H1 (cell line): Measurements from ENCODE around the gene MAGI2. TPM values are rescaled to one million over a fixed set of nuclear protein-coding genes. Genes with fewer than 3 reads are reported as not detected.

Source experiments
- CTCF ChIA-PET: fragments of 300-600 bp; sonication (Branson Sonifier 250); formaldehyde crosslinking; loops from one replicate; lab custom pipeline; 2021; ENCODE audit not compliant: partially characterized antibody; lab: Charles Lee
- POLR2A ChIA-PET: fragments of 300-600 bp; sonication (Branson Sonifier 250); formaldehyde crosslinking; loops from one replicate; lab custom pipeline; 2021; ENCODE audit warnings: inconsistent platforms; ENCODE audit not compliant: partially characterized antibody; lab: Charles Lee
- DNase-seq, 2 experiments: peaks; one replicate each; pipeline versions ENCODE4 v3.0.0 to v3.0.0-alpha.2; 2010 to 2022; ENCODE audit warnings: low spot score in 2 of 2, low read depth in 1 of 2, mixed read lengths in 1 of 2
- FAIRE-seq: peaks from 2 replicates; lab custom pipeline; 2011; peaks lifted over from hg19 to GRCh38; lab: Jason Lieb, UNC
- H2AFZ ChIP-seq: 2 replicates; pipeline ENCODE4 v1.8.1; 2012; ENCODE audit warnings: low read length, inconsistent platforms
- H2AK5ac ChIP-seq: 2 replicates; pipeline ENCODE4 v1.6.1; 2013; ENCODE audit warnings: low read depth, low read length
- H2BK120ac ChIP-seq: replicated peaks from 2 replicates; pipeline ENCODE3; 2013; ENCODE audit warnings: low read depth, low read length, inconsistent platforms
- H2BK12ac ChIP-seq: 2 replicates; pipeline ENCODE4 v1.6.1; 2013; ENCODE audit warnings: low read depth, low read length
- H2BK15ac ChIP-seq: 2 replicates; pipeline ENCODE4 v1.6.1; 2013; ENCODE audit warnings: low read length
- H2BK20ac ChIP-seq: 2 replicates; pipeline ENCODE4 v1.6.1; 2013; ENCODE audit warnings: low read length
- H2BK5ac ChIP-seq: 2 replicates; pipeline ENCODE4 v1.6.1; 2013; ENCODE audit warnings: low read depth, low read length
- H3K14ac ChIP-seq: 2 replicates; pipeline ENCODE4 v1.6.1; 2013; ENCODE audit warnings: inconsistent platforms; ENCODE audit not compliant: insufficient read length
- H3K18ac ChIP-seq: 2 replicates; pipeline ENCODE4 v1.6.1; 2013; ENCODE audit warnings: low read length; ENCODE audit errors: extremely low read depth
- H3K23ac ChIP-seq: 2 replicates; pipeline ENCODE4 v1.6.1; 2013; ENCODE audit warnings: inconsistent platforms; ENCODE audit not compliant: insufficient read length
- H3K23me2 ChIP-seq: 2 replicates; pipeline ENCODE4 v1.6.1; 2013; ENCODE audit warnings: low read depth, low read length
- H3K27ac ChIP-seq: 2 replicates; pipeline ENCODE4 v1.6.1; 2011; ENCODE audit warnings: low read depth, low read length, inconsistent platforms
- H3K27me3 ChIP-seq, 4 experiments: replicated peaks in 1 of 4; 1 replicate in 1 of 4; 2 replicates in 3 of 4; pipeline versions ENCODE4 v1.6.1 to v1.8.1; 2011 to 2013; ENCODE audit warnings: low read length in 3 of 4, mild to moderate bottlenecking in 3 of 4, inconsistent platforms in 2 of 4, mixed read lengths in 2 of 4, moderate library complexity in 1 of 4; ENCODE audit not compliant: control insufficient read depth in 3 of 4, insufficient read depth in 3 of 4; ENCODE audit errors: extremely low read depth in 1 of 4
- H3K36me3 ChIP-seq, 4 experiments: 2 replicates each; pipeline versions ENCODE4 v1.6.1 to v1.8.1; 2011 to 2013; ENCODE audit warnings: mild to moderate bottlenecking in 4 of 4, low read length in 3 of 4, moderate library complexity in 2 of 4, control low read depth in 1 of 4, inconsistent platforms in 1 of 4; ENCODE audit not compliant: insufficient read depth in 4 of 4, control insufficient read depth in 2 of 4
- H3K4ac ChIP-seq: replicated peaks from 2 replicates; pipeline ENCODE3; 2013; ENCODE audit warnings: low read length, low read depth, mixed read lengths, inconsistent platforms; ENCODE audit not compliant: insufficient read length
- H3K4me1 ChIP-seq, 4 experiments: replicated peaks in 1 of 4; 1 replicate in 1 of 4; 2 replicates in 3 of 4; pipeline versions ENCODE4 v1.6.1 to v1.8.1; 2011 to 2013; ENCODE audit warnings: low read length in 3 of 4, inconsistent platforms in 2 of 4, mixed read lengths in 1 of 4; ENCODE audit not compliant: insufficient read depth in 4 of 4, control insufficient read depth in 3 of 4
- H3K4me2 ChIP-seq, 2 experiments: 2 replicates each; pipeline versions ENCODE4 v1.6.1 to v1.8.1; 2011 to 2013; ENCODE audit warnings: low read depth in 2 of 2, low read length in 2 of 2, control low read depth in 1 of 2, inconsistent platforms in 1 of 2, mild to moderate bottlenecking in 1 of 2; ENCODE audit not compliant: insufficient read depth in 1 of 2
- H3K4me3 ChIP-seq, 4 experiments: fragments of 200-600, 300-600 bp in 1 of 4; sonication (generic), shearing (Covaris generic), sonication (Bioruptor Twin) in 1 of 4; 2 replicates each; pipeline versions ENCODE4 v1.5.1 to v1.8.1; 2011 to 2016; ENCODE audit warnings: low read length in 4 of 4, low read depth in 3 of 4, control low read depth in 2 of 4, inconsistent platforms in 2 of 4, mild to moderate bottlenecking in 2 of 4, mixed read lengths in 1 of 4, moderate library complexity in 1 of 4; ENCODE audit not compliant: insufficient read depth in 2 of 4; ENCODE audit errors: extremely low read depth in 1 of 4
- H3K56ac ChIP-seq: replicated peaks from 2 replicates; pipeline ENCODE3; 2013; ENCODE audit warnings: low read depth, mild to moderate bottlenecking, mixed read lengths, low read length, inconsistent platforms; ENCODE audit not compliant: insufficient read length
- H3K79me1 ChIP-seq: 2 replicates; pipeline ENCODE4 v1.6.1; 2013; ENCODE audit warnings: low read depth, low read length, control low read depth
- H3K79me2 ChIP-seq, 2 experiments: 2 replicates each; pipeline versions ENCODE4 v1.6.1 to v1.8.1; 2012 to 2013; ENCODE audit warnings: low read length in 2 of 2, mild to moderate bottlenecking in 2 of 2, inconsistent platforms in 1 of 2; ENCODE audit not compliant: insufficient read depth in 2 of 2, control insufficient read depth in 1 of 2
- H3K9ac ChIP-seq, 4 experiments: replicated peaks in 1 of 4; 1 replicate in 1 of 4; 2 replicates in 3 of 4; pipeline versions ENCODE4 v1.6.1 to v1.8.1; 2011 to 2013; ENCODE audit warnings: low read depth in 3 of 4, low read length in 3 of 4, control low read depth in 2 of 4, mild to moderate bottlenecking in 2 of 4, moderate library complexity in 2 of 4, inconsistent platforms in 1 of 4; ENCODE audit errors: extremely low read depth in 1 of 4
- H3K9me3 ChIP-seq, 2 experiments: 2 replicates each; pipeline versions ENCODE4 v1.6.1 to v1.8.1; 2012 to 2013; ENCODE audit warnings: mild to moderate bottlenecking in 2 of 2, moderate library complexity in 2 of 2, control low read depth in 1 of 2, inconsistent platforms in 1 of 2, low read depth in 1 of 2, low read length in 1 of 2, mixed read lengths in 1 of 2; ENCODE audit not compliant: insufficient read depth in 2 of 2
- H4K20me1 ChIP-seq, 2 experiments: replicated peaks in 1 of 2; 2 replicates each; pipeline versions ENCODE3 to v1.8.1; 2011 to 2013; ENCODE audit warnings: inconsistent platforms in 2 of 2, low read length in 2 of 2, mild to moderate bottlenecking in 1 of 2; ENCODE audit not compliant: insufficient read depth in 2 of 2, control insufficient read depth in 1 of 2
- H4K5ac ChIP-seq: 2 replicates; pipeline ENCODE4 v1.6.1; 2013; ENCODE audit warnings: low read length, low read depth, mixed read lengths, inconsistent platforms; ENCODE audit not compliant: insufficient read length
- H4K8ac ChIP-seq: 2 replicates; pipeline ENCODE4 v1.8.0; 2013; ENCODE audit warnings: mild to moderate bottlenecking, moderate library complexity, low read length, inconsistent platforms; ENCODE audit not compliant: insufficient read depth; ENCODE audit errors: extremely low read depth
- H4K91ac ChIP-seq: replicated peaks from 2 replicates; pipeline ENCODE3; 2013; ENCODE audit warnings: low read length, mixed read lengths, inconsistent platforms; ENCODE audit not compliant: insufficient read length
- WGBS, 2 experiments: shearing (Covaris generic) in 1 of 2; methylation state at CpG; one replicate each; pipeline versions ENCODE4 v1.1.6 to v1.1.7; 2013 to 2015; ENCODE audit warnings: low lambda C conversion rate in 2 of 2, mixed read lengths in 2 of 2, inconsistent platforms in 1 of 2, low coverage in 1 of 2, missing lambda C conversion rate in 1 of 2; ENCODE audit not compliant: insufficient replicate concordance in 2 of 2, insufficient coverage in 1 of 2, insufficient read length in 1 of 2; ENCODE audit errors: extremely low coverage in 1 of 2, missing lambda C conversion rate in 1 of 2; 5-methylcytosine and 5-hydroxymethylcytosine counted together
- polyA plus RNA-seq, 7 experiments: library from polyadenylated mRNA; depleted of rRNA in 3 of 7; stranded (reverse) in 5 of 7; unstranded in 2 of 7; fragments of >200 nt in 5 of 7; fragments of 200-250 nt in 2 of 7; gene quantifications; 1 replicate in 5 of 7; 2 replicates in 1 of 7; 4 replicates in 1 of 7; pipeline versions ENCODE4 v1.2.1 to v1.2.3, GENCODE V29; 2011 to 2013; ENCODE audit warnings: missing spikeins in 2 of 7, mixed read lengths in 2 of 7
- total RNA-seq: library from RNA; stranded (reverse); fragmentation: NEBNext Ultra II Directional; extraction: Animal tissue kit (Norgen Biotek cat#: 25700); gene quantifications from 2 replicates; pipeline ENCODE4 v1.2.1, GENCODE V29; 2021

Gene MAGI2
- total and polyA plus RNA-seq, 2 of the 8 experiments (the other 6 are each of a cell fraction or from before 2014, with no cell fraction given): 6.0 to 27.3 TPM

- Histone ChIP-seq H3K79me2 (no peaks in the 10 kb centered on the region), H4K91ac (no peak overlapping the region), H3K27ac (no peak overlapping the region), H2BK120ac (no peak overlapping the region), H3K18ac (no peak overlapping the region), H3K9me3 (no peaks in the 10 kb centered on the region), H3K23me2 (no peaks in the 10 kb centered on the region), H3K4ac (no peak overlapping the region), H4K20me1 (peaks cover 0 to 1% of the 10 kb centered on the region in 2 experiments), H4K5ac (no peak overlapping the region), H2BK12ac (no peak overlapping the region), H2BK20ac (no peak overlapping the region), H4K8ac (no peak overlapping the region), H3K14ac (no peak overlapping the region), H2BK15ac (no peak overlapping the region), H3K27me3 (no peaks in the 10 kb centered on the region), H3K36me3 (no peaks in the 10 kb centered on the region), H2BK5ac (no peak overlapping the region), H3K9ac (no peak overlapping the region), H2AFZ (no peak overlapping the region), H2AK5ac (no peak overlapping the region), H3K4me1 (no peaks in the 10 kb centered on the region), H3K23ac (no peak overlapping the region), H3K4me3 (no peak overlapping the region), H3K56ac (no peak overlapping the region), H3K79me1 (no peaks in the 10 kb centered on the region), H3K4me2 (no peak overlapping the region)
- CTCF ChIA-PET: interaction anchor here (0.6 kb wide), 1 partner anchor 386 kb away, joined by 3 read pairs; no protein-coding TSS in a partner anchor
- DNase-seq (no peak), FAIRE-seq (no peak)
- 86% methylated on average over 7 of the region's 7 CpGs; no CpG with 5 or more reads in 1 of the 2 experiments for WGBS, 2 experiments
- POLR2A ChIA-PET: no interaction called here
Measured at GRCh38 chr7:78203042-78203720, 1250.3 kb downstream of the MAGI2 start.
